IPS DF 4.7 (cell line): Measurements from ENCODE around the gene TAP2.
"Not testable (repeated sequence)": the region's sequence is repeated elsewhere in the genome, so short reads cannot be mapped to it uniquely, and the experiment has no call there.

Source experiments
- DNase-seq: peaks from one replicate; pipeline ENCODE4 v3.0.0-alpha.2; 2013; ENCODE audit warnings: low spot score; ENCODE audit errors: extremely low read depth

Gene TAP2

DNA sequence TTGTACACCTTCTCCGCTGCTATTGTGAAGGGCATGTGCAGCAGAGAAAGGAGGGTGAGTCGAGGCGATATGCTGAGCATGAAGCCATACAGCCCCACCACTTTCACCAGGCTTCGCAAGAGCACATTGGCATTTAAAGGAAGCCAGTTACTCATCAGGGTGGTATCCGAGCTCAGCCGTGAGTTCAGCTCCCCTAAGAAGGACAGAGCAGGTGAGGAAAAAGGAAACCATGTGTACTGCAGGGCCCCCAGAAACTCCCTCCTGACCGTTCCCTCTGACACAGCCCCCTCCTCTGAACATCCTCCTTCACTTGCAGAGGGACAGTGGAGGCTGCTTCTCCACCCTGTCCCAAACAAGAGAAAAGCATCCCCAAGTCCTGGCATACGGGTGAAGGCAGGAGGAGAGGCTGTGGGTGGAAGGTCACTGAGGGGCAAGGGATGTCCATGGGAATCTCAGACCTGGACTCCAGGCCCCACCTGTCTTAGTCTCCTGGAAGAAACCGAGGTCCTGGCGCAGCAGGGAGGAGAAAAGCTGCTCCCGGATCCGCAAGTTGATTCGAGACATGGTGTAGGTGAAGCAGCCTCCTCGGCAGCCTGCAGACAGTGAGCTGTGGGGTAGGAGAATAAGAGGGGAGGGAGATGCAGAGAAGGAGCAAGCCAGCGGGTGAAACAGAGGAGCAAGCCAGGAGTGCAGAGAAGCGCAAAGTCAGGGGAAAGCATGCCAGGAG, 3.2 kb downstream of the TAP2 start:
- DNase-seq, result no peak

DNA sequence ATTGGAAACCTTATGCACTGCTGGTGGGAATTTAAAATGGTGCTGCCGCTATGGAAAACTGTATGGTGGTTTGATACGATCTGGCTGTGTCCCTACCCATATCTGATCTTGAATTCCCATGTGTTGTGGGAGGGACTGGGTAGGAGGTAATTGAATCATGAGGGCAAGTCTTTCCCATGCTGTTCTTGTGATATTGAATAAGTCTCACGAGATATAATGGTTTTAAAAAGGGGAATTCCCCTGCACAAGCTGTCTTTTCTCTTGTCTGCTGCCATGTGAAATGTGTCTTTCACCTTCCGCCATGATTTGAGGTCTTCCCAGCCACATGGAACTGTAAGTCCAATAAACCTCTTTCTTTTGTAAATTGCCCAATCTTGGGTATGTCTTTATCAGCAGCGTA, 4.9 kb downstream of the TAP2 start:
- no peak for DNase-seq

DNA sequence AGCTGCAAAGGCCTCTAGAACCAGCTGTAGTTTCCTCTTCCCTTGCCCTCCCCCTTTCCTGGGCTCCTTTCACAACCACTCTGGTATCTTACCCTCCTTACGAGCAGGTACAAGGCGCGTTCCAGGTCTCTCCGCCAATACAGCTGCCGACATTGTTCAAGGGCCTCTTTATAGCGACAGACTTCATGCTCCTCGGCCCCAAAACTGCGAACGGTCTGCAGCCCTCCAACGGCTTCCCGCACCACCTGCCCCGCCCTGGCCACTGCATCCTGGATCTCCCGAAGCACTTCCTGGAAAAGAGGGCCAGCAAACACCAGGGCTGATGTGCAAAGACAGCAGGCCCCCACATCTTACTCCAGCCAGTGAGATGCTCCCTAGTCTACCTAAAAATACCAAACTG, 6.0 kb downstream of the TAP2 start:
- DNase-seq, result no peak

DNA sequence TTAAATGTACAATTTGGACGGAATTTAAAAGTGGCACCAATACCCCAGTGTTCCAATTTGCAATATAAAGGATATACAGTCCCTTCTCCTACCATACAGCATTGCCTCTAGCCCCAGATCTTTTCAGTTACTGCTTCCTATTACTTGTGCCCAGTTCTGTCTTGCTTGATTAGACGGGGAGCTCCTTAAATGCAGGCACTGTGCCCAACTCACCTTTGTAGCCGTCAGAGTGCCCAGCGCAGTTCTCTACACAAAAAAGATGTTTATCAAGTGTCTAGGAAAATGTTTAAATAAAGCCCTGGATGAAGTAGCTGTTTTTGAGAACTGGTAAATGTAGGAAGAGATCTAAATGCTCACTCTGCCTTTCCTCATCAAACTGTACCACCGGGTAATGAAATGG, 7.6 kb downstream of the TAP2 start:
- DNase-seq, result no peak

DNA sequence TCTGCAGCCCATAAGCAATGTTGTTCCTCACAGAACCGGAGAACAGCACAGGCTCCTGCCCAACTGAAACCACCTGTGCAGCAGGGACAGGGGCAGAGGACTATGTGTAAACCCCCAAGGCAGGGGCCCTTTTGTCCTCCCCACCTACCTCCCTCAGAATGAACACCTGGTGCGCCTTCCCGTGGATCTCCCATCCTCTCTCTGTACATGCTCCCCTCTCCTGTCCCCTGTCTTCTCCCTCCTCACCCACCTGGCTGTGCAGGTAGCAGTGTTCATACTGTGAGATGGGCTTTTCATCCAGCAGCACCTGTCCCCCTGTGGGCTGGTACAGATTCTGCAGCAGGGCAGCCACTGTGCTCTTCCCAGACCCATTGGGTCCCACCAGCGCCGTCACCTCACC, 8.5 kb downstream of the TAP2 start:
- no peak for DNase-seq

DNA sequence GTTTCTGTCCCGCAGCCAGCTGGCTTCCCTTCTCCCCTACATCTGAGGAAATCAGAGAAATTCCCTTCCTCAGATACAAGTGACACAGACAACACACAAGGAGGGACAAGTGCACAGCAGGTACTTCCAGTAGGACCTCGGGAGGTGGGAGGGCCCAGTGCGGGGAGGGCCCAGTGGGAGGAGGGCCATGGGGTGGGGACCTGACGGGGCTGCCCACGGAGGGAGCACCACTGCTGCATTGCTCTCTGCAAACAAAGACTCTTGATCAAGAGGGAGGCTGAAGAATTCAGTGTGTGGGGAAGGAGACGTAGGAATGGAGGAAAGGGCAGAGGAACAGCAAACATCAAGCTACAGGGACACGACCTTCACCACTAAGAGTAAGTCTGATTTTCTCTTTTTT, 9.0 kb downstream of the TAP2 start:
- DNase-seq, result no peak

DNA sequence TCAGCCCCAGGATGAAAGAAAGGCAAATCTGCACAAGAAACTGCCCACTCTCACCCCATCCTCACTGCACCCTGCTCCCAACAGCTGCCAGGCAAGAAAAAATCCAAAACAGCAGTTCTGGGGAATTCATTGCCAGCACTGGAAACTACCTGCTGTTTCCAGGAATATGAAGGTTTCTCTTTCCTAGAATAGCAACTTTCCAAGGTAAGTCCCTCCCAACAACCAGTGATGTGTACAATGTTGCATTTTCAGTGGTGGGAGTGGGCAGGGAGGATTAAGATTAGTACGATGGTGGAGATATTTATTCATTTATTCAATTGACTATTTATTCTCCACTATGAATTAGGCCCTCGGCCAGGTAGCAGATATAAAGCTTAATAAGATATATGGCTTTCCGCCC, 11.5 kb downstream of the TAP2 start:
- DNase-seq, result no peak

DNA sequence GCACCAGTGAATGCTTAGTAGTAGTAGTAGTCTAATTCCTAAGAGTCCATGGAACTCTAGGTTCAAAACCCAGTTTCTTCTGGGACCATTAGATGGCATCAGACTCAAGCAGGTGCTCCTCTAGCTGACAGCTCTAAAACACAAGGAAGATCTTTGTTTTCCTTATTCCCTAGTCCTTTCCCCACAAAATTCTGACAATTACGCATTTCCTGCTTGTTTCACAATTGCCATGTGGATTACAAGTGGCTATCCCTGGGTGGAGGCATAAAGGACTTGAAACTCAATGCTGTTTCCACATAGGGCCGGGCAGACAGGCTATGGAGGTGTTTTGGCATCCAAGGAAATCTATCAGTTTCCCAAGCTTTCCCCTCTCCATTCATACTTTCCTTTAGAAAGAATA, 12.6 kb downstream of the TAP2 start:
- no peak for DNase-seq

DNA sequence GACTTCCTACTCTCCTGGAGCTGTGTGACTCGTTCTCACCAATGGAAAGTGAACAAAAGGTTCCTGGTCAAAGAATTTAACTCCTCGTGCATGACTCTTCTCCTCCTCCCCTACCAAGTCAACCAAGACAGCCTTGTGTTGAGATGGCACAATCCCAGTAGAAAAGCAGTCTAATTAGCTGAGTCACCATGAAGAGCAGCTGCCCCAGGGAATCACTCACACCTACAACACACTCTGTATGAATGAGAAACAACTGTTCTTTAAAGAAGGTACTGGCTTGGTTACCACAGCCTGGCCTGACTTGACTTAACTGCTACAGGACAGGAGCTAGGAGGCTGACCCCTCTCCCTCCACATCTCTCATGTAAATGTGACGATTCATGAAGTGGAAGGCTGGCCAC, 18.8 kb downstream of the TAP2 start:
- no peak for DNase-seq

DNA sequence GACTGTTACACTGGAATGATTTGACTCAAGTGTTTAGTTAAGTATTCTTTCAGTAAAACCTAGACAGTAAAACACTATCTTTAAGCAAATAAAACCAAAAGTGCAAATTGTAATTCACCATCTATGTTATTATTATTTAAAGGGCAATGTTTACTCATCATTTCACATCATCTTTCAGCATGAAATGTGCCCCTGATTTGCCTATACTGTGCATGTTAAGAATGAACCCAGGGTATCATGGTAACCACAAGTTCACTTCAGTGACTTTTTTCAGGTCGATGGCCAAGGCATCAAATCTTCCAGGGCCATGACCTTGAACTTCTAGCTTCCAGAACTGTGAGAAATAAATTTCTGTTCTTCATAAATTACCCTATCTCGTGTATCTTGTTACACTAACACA, 19.7 kb downstream of the TAP2 start:
- no peak for DNase-seq

DNA sequence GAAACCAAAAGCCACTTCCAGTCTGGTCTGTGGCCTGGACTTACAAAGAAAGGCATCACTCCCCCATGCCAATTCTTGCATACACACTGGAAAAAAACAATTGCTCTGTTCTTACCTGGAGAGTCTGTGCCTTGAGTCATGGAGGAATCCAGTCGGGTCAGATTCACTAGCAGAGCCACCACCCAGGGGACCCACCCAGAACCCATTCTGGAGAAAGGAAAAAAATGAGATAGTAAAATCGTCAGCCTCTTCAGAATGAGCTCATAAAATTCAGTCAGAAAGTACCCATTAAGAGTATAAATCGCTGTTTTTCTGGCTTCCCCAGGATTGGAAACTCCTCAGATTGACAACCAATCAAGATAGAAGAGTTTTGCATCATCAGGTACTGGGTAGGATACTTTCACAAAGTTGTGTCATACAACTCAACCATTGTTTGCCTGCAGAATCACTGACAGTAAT, 21.8 kb downstream of the TAP2 start, which contains the start of gene HLA-DOB:
Gene HLA-DOB (minus strand): TSS at position 257 of the 459 bp plus-strand sequence. CDS start 51 bp downstream, at position 206.
- no peak for DNase-seq

DNA sequence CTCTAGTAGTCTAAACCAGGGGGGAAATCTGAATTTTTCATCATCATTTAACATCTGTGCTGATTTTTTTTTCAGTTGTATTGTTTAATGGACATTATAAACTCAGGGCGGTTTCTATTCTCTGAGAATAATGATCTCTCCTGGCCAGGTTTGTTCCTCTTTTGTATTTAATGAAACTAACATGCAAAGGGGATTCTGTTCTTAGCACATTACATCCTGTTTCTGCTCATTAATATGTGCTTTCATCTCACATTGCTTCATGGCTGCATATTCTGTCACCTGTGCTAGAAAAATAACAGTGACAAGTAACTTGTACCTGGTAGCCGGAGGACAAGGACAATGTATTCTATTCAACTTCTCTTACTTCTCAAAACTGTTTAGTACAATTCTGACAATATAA, 22.5 kb downstream of the TAP2 start:
- no peak for DNase-seq

DNA sequence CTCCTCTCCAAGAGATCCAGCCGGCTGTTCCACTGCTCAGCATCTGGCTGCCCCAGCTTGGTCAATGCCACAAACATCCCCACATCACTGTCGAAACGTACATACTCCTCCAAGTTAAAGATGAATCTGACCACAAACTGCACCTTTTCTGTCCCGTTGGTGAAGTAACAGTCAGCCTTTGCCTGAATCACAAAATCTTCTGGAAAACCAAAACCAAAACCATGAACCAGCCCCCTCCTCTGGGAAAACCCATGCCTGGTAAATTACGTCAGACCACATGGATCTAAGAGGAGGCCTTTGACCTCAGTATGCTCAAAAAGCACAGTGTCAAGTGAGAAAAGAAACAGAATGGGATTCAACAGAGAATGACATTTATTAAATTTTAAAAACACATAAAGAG, 23.4 kb downstream of the TAP2 start:
- no peak for DNase-seq

DNA sequence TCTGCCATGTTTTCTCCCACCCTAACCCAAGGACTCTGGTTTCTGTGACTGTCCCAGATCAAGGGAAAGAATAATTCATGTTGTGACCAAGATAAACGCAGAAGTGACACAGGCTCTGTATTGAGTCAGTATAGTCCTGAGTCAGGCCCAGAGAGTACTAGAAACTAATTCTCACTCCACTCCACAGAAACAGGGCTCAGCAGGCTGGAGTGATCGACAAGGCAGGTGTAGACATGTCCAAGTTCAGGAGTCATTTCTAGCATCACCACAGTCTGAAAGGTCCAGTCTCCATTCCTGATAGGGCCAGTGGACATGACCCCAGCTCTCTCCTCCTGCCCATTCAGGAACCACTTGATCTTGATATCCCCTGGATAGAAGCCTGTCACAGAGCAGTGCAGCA, 24.4 kb downstream of the TAP2 start:
- no peak for DNase-seq

DNA sequence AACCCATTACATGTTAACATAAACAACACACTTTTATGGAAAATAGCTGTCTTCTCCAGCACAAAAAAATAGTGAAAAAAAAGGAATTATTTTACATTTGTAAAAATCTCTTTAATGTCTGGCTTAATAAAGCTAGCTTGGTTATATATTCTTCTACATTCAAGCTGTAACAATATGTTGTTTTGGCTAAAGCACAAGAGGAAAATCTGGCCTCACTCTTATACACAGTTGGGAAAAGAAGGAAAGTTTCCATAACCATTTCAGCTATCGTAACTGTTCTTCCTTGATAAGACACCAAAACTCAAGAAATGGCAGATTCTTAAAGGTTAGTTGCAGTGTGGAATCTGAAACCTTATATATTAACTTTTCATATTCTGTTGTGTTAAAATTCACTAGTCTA, 29.4 kb downstream of the TAP2 start:
- no peak for DNase-seq

DNA sequence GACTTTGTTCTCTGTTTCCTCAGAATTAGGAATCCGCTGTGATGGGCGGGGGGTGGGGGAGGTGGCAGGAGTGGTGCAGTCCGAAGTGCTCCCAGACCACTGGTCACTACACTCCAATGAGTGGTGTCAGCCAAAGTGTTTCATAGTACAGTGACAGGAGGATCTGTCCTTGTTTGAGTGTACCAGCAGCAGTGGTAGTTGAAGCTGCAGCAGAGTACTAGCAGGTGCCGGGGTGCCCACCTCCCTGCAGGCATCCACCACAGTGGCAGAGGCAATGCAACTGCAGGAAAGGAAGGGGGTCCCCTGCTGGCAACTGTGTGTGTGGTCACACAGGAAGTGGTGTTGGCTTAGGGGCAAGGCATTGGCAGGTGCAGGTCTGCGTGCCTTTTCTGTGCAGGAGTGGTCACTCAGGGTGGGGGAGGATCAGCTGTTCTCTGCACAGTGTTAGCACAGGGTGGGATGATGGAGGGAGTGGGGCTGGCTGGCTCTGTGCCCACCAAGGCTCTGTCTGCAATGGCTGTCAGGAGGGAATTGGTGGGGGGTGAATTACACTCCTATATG, 31.4 kb downstream of the TAP2 start:
- no peak for DNase-seq

DNA sequence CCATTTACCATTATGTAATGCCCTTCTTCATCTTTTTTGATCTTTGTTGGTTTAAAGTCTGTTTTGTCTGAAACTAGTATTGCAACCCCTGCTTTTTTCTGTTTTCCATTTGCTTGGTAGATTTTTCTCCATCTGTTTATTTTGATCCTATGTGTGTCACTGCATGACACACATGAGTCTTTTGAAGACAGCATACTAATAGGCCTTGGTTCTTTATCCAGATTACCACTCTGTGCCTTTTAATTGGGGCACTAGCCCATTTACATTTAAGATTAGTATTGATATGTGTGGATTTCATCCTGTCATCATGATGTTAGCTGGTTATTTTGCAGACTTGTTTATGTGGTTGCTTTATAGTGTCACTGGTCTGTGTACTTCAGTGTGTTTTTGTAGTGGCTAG, 33.1 kb downstream of the TAP2 start:
- not testable (repeated sequence) for DNase-seq

DNA sequence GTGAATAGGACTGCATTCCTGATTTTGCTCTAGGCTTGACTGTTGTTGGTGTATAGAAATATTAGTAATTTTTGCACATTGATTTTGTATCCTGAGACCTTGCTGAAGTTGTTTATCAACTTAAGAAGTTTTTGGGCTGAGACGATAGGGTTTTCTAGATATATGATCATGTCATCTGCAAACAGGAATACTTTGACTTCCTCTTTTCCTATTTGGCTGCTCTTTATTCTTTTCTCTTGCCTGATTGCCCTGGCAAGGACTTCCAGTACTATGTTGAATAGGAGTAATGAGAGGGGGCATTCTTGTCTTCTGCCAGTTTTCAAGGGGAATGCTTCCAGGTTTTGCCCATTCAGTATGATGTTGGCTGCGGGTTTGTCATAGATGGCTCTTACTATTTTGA, 35.1 kb downstream of the TAP2 start:
- no peak for DNase-seq

DNA sequence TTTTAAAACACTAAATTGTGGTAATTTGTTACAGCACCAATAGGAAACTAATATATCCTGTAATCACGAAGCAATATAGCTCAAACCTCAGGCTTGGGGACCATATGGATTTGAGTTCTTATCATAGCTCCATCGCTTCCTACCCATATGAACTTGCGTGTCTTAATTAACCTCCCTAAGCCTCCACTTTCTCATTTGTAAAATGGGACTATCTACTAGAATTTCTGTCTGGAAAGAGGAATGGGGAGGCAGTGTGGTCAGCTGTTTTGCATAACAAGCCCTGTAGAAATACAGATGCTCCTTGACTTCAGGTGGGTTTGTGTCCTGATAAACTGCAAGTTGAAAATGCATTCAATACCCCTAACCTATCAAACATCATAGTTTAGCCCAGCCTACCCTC, 38.8 kb downstream of the TAP2 start:
- no peak for DNase-seq

DNA sequence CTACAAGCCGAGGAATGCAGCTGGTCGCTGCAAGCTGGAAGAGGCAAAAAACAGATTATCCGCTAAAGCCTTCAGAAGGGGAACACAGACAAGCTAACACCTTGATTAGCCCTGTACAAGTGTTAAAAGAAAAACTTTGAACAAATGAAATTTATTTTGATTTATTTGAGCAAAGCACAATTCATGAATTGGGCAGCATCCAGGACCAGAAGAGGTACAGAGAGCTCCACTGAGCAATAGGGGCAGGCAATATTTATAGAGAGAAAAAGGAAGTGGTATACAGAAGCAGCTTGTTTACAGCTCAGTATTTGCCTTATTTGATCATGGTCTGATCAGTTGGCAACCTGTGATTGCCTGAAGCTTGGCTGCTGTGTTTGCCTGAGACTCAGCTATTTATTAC, 39.4 kb downstream of the TAP2 start:
- DNase-seq, result no peak

DNA sequence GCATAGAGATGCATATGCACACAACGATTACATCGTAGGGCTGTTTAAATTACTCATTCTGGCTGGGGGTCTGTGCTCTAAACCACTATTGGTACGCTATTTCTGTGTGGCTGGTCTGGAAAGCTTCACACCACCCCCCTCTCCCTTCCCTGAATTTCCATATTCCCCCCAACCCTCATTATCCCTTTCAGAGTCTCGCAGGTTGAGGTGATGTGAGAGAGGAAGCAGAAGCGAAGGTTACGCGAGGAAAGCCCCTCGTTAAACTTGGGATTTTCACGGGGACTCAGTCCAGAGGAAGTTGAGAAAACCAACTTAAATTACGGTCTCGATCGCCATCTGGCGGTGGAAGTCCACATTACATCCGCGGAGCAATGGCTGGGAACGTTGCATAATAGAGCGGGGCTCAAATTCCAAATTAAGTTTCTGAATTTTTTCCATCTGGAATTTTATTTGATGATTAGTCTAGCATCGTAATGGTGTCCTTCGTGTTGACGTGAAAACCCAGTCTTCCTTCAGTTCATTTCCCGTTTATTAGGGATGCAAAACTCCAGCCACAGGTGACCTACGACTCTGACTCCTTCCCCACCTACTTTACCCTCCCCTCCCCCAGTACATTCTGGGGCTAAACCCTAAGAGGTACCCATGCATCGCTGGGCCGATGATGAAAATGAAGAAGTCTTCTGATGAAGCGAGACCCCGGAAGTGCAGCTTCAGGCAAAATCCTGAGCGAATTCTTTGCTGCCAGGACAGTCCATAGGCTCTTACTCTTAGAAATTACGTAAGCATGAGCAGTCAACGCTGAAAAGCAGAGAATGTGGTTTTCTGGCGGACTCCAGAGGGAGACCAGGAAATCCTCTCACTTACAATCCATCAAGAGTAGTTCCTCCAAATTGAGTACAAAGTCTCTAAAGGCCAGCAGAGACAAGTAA, 41.4 kb downstream of the TAP2 start:
- DNase-seq, result peak; percentile 51

DNA sequence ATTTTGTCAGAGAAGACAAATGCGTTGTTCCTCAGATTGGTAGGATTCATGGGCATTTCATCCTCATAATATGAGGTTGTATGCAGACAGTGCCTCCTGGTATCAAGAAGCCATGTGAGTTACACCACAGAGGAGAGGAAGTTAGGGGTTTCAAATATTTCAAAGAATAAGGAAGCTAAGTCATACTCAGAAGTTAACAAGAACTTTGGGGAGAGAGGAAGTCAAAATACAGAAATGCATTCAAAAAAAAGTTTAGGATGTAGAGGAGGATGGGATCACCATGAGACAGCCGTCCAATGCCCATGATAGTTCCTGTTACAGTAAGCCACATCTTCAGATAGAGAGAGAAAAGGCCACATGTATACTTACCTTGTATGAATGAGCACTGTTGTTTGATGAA, 44.0 kb downstream of the TAP2 start:
- no peak for DNase-seq
